ENCODE measurements around the gene ATP8B1. TPM values are rescaled to one million over a fixed set of nuclear protein-coding genes. Genes with fewer than 3 reads are reported as not detected.

ATP8B1 gene
- total and polyA plus RNA-seq, 9 of the 15 experiments (the other 6 are each of a cell fraction or from before 2014, with no cell fraction given) = 0.01 to 0.22 (median 0.03) TPM; not detected in 3

- TF ChIP-seq ID3 (CRISPR knock-in tag; IDR thresholded peaks at IDR 0.05) (no peak), ID3 (tag; IDR thresholded peaks at IDR 0.05) (no peak), IFI16 (CRISPR knock-in tag; IDR thresholded peaks at IDR 0.05) (no peak), SMARCA4 (IDR thresholded peaks at IDR 0.05) (peak; percentile 96), SMAD4 (CRISPR knock-in tag; conservative IDR thresholded peaks at IDR 0.05) (peak; percentile 60), NFXL1 (CRISPR knock-in tag; IDR thresholded peaks at IDR 0.05) (no peak), ZKSCAN1 (IDR thresholded peaks at IDR 0.05; ENCODE audit: low read depth, low read length) (no peak), ATF1 (CRISPR knock-in tag; IDR thresholded peaks at IDR 0.05) (no peak), ATF1 (tag; IDR thresholded peaks at IDR 0.05) (peak; percentile 93), ZBTB2 (IDR thresholded peaks at IDR 0.05) (0 out of 2 replicates have a peak, but pooled peaks have one; percentile 37), ZNF551 (CRISPR knock-in tag; IDR thresholded peaks at IDR 0.05) (no peak), ETV5 (CRISPR knock-in tag; IDR thresholded peaks at IDR 0.05; ENCODE audit: low read depth) (no peak), SOX6 (IDR thresholded peaks at IDR 0.05) (peak; percentile 78), POLR2B (IDR thresholded peaks at IDR 0.05; ENCODE audit: low read depth, partially characterized antibody) (no peak), XRCC5 (IDR thresholded peaks at IDR 0.05; ENCODE audit: low read depth, low read length) (no peak), HMGN3 (IDR thresholded peaks at IDR 0.05; ENCODE audit: borderline replicate concordance, extremely low read depth, insufficient read length, low read depth, low read length) (no peak), GATA2 (CRISPR knock-in tag; IDR thresholded peaks at IDR 0.05) (peak; percentile 78), CEBPG (CRISPR knock-in tag; IDR thresholded peaks at IDR 0.05) (no peak), CEBPG (tag; conservative IDR thresholded peaks at IDR 0.05 in 1 of 2, IDR thresholded peaks at IDR 0.05 in 1 of 2) (no peak), LEF1 (IDR thresholded peaks at IDR 0.05) (peak; percentile 88), ZZZ3 (IDR thresholded peaks at IDR 0.05) (no peak), ZNF431 (CRISPR knock-in tag; IDR thresholded peaks at IDR 0.05) (no peak), SMC3 (conservative IDR thresholded peaks at IDR 0.05; ENCODE audit: insufficient read depth, low read depth, low read length) (no peak), CBFA2T3 (IDR thresholded peaks at IDR 0.05) (peak; percentile 96), MAFK (IDR thresholded peaks at IDR 0.05; ENCODE audit: low read length) (no peak), ZNF79 (CRISPR knock-in tag; IDR thresholded peaks at IDR 0.05; ENCODE audit: low read depth) (no peak)
- TF ChIP-seq, protein P1, sequence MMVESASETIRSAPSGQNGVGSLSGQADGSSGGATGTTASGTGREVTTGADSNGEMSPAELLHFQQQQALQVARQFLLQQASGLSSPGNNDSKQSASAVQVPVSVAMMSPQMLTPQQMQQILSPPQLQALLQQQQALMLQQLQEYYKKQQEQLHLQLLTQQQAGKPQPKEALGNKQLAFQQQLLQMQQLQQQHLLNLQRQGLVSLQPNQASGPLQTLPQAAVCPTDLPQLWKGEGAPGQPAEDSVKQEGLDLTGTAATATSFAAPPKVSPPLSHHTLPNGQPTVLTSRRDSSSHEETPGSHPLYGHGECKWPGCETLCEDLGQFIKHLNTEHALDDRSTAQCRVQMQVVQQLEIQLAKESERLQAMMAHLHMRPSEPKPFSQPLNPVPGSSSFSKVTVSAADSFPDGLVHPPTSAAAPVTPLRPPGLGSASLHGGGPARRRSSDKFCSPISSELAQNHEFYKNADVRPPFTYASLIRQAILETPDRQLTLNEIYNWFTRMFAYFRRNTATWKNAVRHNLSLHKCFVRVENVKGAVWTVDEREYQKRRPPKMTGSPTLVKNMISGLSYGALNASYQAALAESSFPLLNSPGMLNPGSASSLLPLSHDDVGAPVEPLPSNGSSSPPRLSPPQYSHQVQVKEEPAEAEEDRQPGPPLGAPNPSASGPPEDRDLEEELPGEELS (CRISPR knock-in tag; IDR thresholded peaks at IDR 0.05; ENCODE audit: borderline replicate concordance) = no peak
- TF ChIP-seq, protein P2, sequence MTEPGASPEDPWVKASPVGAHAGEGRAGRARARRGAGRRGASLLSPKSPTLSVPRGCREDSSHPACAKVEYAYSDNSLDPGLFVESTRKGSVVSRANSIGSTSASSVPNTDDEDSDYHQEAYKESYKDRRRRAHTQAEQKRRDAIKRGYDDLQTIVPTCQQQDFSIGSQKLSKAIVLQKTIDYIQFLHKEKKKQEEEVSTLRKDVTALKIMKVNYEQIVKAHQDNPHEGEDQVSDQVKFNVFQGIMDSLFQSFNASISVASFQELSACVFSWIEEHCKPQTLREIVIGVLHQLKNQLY (CRISPR knock-in tag; conservative IDR thresholded peaks at IDR 0.05) = no peak
These were observed 143.5 kb downstream of the ATP8B1 start (continued) for GRCh38 chr18:57659460-57660102.
